Jurkat, Clone E6-1 (cell line): Measurements from ENCODE around the gene FOXP2. TPM values are rescaled to one million over a fixed set of nuclear protein-coding genes. Genes with fewer than 3 reads are reported as not detected.
A peak's percentile ranks its signal among the peaks of the same experiment; 100 is the strongest.
"Not testable (repeated sequence)": the region's sequence is repeated elsewhere in the genome, so short reads cannot be mapped to it uniquely, and the experiment has no call there.

Experiments used
- DNase-seq: peaks from one replicate; pipeline ENCODE4 v3.0.0-alpha.2; 2011; ENCODE audit warnings: low read depth, low spot score
- H3K4me3 ChIP-seq: 2 replicates; pipeline ENCODE4 v1.5.1; 2011; ENCODE audit warnings: mild to moderate bottlenecking, low read length, control low read depth, moderate library complexity
- polyA plus RNA-seq: library from polyadenylated mRNA; unstranded; fragments of >200 nt; gene quantifications from one replicate; pipeline ENCODE4 v1.2.1, GENCODE V29; 2012; ENCODE audit warnings: missing spikeins; ENCODE audit not compliant: insufficient read length, insufficient read depth

Gene FOXP2
- polyA plus RNA-seq, result not detected

- no peak within 1 kb of the TSS for H3K4me3 ChIP-seq
These were observed at the start of gene FOXP2 for GRCh38 chr7:114414156-114415063. TSS of gene FOXP2 (plus strand) at chr7:114414815. CDS start at chr7:114426512, 11,697 bp downstream.

GRCh38 chr7:114365791-114366190 lies 48.8 kb upstream of the FOXP2 start:
- DNase-seq, result no peak
- H3K4me3 ChIP-seq, result no peak overlapping the region

More at GRCh38 chr7:114414156-114415063, at the start of gene FOXP2:
- DNase-seq, result peak; percentile 14

GRCh38 chr7:114368492-114368891 lies 46.1 kb upstream of the FOXP2 start:
- no peak overlapping the region for H3K4me3 ChIP-seq
- no peak for DNase-seq

GRCh38 chr7:114369294-114369693 lies 45.3 kb upstream of the FOXP2 start:
- H3K4me3 ChIP-seq, result no peak overlapping the region
- DNase-seq, result no peak

GRCh38 chr7:114372619-114373018 lies 42.0 kb upstream of the FOXP2 start:
- H3K4me3 ChIP-seq, result no peak overlapping the region
- no peak for DNase-seq

GRCh38 chr7:114375907-114376306 lies 38.7 kb upstream of the FOXP2 start:
- no peak for DNase-seq
- H3K4me3 ChIP-seq, result no peak overlapping the region

GRCh38 chr7:114383946-114384345 lies 30.7 kb upstream of the FOXP2 start:
- not testable (repeated sequence) for H3K4me3 ChIP-seq, DNase-seq

DNA sequence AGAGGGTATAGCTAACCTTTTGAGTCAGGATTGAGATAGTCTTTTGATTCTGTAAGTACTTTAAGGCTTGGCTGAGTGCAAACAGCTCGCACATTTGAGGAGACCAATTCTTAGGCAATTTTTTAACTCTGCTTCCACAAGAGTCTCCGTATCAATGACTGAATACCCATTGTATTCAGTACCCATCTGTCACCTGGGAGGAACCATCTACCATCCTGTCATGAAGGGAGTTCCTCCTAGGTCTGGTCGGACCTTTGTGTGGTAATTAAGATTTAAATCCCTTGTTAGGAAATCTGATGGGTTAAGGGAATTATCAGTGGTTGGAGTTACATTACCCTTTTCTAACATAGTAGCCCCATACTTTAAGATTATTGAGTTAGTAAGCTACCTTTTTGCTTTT lies 30.3 kb upstream of the FOXP2 start:
- not testable (repeated sequence) for DNase-seq, H3K4me3 ChIP-seq

DNA sequence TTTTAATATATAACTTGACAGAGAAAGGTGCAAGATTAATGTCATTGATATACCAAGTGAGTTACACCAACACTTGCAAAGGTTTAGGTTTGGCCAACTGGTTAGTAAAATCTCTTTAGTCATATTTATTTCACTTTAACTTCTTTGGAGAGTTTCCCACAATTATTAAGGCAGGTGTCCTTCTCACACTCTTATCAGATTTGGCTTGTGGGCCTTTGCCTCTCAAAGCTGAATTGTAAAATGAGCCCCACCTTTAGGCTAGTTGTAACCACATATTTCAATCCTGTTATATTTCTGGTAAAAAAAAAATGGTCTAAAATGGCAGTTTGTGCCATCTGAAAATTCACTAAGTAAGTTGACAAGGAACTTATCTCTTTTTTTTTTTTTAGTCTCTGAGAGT lies 26.6 kb upstream of the FOXP2 start:
- no peak for DNase-seq
- H3K4me3 ChIP-seq, result no peak overlapping the region

GRCh38 chr7:114392686-114393085 lies 21.9 kb upstream of the FOXP2 start:
- H3K4me3 ChIP-seq, result no peak overlapping the region

DNA sequence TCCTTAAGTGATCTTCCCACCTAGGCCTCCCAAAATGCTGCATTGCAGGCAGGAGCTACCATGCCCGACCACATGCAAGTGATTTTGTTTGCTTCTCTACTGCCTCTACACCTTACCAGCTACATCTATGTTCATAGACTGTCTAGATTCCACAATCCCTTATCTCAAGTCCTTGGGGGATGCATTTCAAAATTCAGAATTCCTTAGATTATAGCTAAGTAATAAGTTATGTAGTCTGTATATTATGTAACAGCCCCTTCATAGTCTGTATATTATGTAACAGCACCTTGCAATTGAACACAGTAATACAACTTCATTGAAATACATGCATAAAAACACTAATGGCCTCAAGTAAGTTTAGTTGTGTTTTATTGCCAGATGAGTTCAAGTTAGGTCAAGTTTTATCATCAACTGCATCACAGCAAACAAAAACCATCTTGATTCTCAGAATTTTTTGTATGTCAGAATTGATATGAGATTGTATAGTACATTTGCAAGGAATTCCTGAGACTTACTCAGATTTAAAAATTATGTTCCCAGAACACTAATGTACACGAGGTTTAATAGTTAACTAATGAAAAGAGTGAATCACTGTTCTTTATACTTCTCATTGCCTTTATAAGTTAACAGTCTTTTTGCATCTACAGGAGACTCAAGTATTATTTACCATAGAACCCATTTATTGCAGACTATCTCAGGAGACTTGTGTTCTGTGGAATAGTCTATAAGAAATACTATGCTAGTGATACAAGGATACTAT lies 11.6 kb upstream of the FOXP2 start:
- H3K4me3 ChIP-seq, result no peak overlapping the region
- DNase-seq, result no peak

More at GRCh38 chr7:114392686-114393085, 21.9 kb upstream of the FOXP2 start:
- no peak for DNase-seq

DNA sequence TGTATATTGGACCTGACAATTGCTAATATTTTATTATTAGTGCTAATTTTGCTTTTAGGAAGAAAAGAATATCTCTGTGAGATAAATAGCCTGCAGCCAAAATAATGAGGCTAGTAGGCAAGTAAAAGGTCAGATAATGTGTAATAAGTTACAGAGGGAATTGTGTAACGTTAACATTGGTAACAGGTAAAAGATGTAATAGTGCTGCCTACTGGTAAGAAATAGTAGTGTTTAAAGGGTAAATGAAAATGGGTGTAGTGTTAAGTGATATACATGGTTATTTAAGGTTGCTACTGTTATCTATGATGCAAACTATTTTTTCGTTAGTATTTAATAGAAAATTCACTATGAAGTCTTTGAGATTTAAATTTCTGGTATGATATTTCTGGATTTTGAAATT lies 9.2 kb upstream of the FOXP2 start:
- no peak overlapping the region for H3K4me3 ChIP-seq
- no peak for DNase-seq

- DNase-seq, result no peak
- H3K4me3 ChIP-seq, result no peak overlapping the region
These were observed 4.9 kb upstream of the FOXP2 start for GRCh38 chr7:114409750-114410149.

- DNase-seq, result no peak
- no peak overlapping the region for H3K4me3 ChIP-seq
These were observed 2.1 kb upstream of the FOXP2 start for GRCh38 chr7:114412548-114412947.

GRCh38 chr7:114413761-114414155 lies 857 bp upstream of the FOXP2 start:
- H3K4me3 ChIP-seq, result no peak overlapping the region
- DNase-seq, result no peak

GRCh38 chr7:114415064-114415989 lies 712 bp downstream of the FOXP2 start:
- no peak for DNase-seq
- H3K4me3 ChIP-seq, result no peak overlapping the region

- no peak for DNase-seq
- no peak overlapping the region for H3K4me3 ChIP-seq
These were observed 1.7 kb downstream of the FOXP2 start for GRCh38 chr7:114416129-114416990.

- H3K4me3 ChIP-seq, result no peak overlapping the region
- no peak for DNase-seq
These were observed 2.7 kb downstream of the FOXP2 start for GRCh38 chr7:114417290-114417689.
